HepG2 (cell line): ENCODE data around the gene BTBD7. TPM values are rescaled to one million over a fixed set of nuclear protein-coding genes. Genes with fewer than 3 reads are reported as not detected.
A peak's percentile ranks its signal among the peaks of the same experiment; 100 is the strongest.

Experiments
- BCL6 ChIP-seq: IDR thresholded peaks from 2 replicates; pipeline ENCODE4 v1.6.1; 2016; ENCODE audit warnings: missing genetic modification reagents, missing compliant biosample characterization
- CAMTA2 ChIP-seq: sonication (generic); formaldehyde crosslinking; IDR thresholded peaks from 2 replicates; pipeline ENCODE4 v1.4.0; 2020; ENCODE audit warnings: mild to moderate bottlenecking, missing genetic modification reagents, borderline replicate concordance
- CSRNP1 ChIP-seq: sonication (generic); formaldehyde crosslinking; IDR thresholded peaks from 2 replicates; pipeline ENCODE4 v1.8.1; 2023; ENCODE audit warnings: mild to moderate bottlenecking, missing genetic modification reagents
- HCFC1 ChIP-seq: fragments of 150-350 bp; IDR thresholded peaks from 2 replicates; pipeline ENCODE4 v1.6.1; 2014; ENCODE audit warnings: low read depth, low read length
- HINFP ChIP-seq: sonication (generic); formaldehyde crosslinking; IDR thresholded peaks from 2 replicates; pipeline ENCODE4 v1.4.0; 2020; ENCODE audit warnings: low read depth, mild to moderate bottlenecking, missing genetic modification reagents
- MLLT10 ChIP-seq: sonication (generic); formaldehyde crosslinking; IDR thresholded peaks from 2 replicates; pipeline ENCODE4 v1.4.0; 2020; ENCODE audit warnings: missing genetic modification reagents
- PBX2 ChIP-seq: IDR thresholded peaks from 2 replicates; pipeline ENCODE4 v1.6.1; 2016; ENCODE audit warnings: control low read depth
- PCBP1 ChIP-seq: fragments of 200-400 bp; formaldehyde crosslinking; IDR thresholded peaks from 2 replicates; pipeline ENCODE4 v1.6.1; 2017; ENCODE audit warnings: mild to moderate bottlenecking, low read depth, low read length, borderline replicate concordance
- PLSCR1 ChIP-seq: sonication (generic); formaldehyde crosslinking; IDR thresholded peaks from 2 replicates; pipeline ENCODE4 v1.5.0; 2020; ENCODE audit warnings: missing genetic modification reagents, mild to moderate bottlenecking, borderline replicate concordance
- RELA ChIP-seq: sonication (generic); formaldehyde crosslinking; IDR thresholded peaks from 2 replicates; pipeline ENCODE4 v1.4.0; 2020; ENCODE audit warnings: missing genetic modification reagents
- SNRNP70 ChIP-seq: fragments of 200-400 bp; formaldehyde crosslinking; IDR thresholded peaks from 2 replicates; pipeline ENCODE4 v1.6.1; 2017; ENCODE audit warnings: mild to moderate bottlenecking, low read depth, low read length, moderate library complexity
- SRY ChIP-seq: sonication (generic); formaldehyde crosslinking; IDR thresholded peaks from 2 replicates; pipeline ENCODE4 v1.8.0; 2022; ENCODE audit warnings: mild to moderate bottlenecking, missing genetic modification reagents
- TFE3 ChIP-seq: IDR thresholded peaks from 2 replicates; pipeline ENCODE4 v1.6.1; 2016
- USF2 ChIP-seq, 2 experiments: sonication (generic) in 1 of 2; formaldehyde crosslinking in 1 of 2; IDR thresholded peaks; 2 replicates each; pipeline versions ENCODE4 v1.5.1 to v1.6.1; 2011 to 2020; ENCODE audit warnings: borderline replicate concordance in 1 of 2, low read depth in 1 of 2, low read length in 1 of 2, mild to moderate bottlenecking in 1 of 2, missing genetic modification reagents in 1 of 2, moderate library complexity in 1 of 2
- ZFP36L1 ChIP-seq: sonication (generic); formaldehyde crosslinking; IDR thresholded peaks from 2 replicates; pipeline ENCODE4 v1.8.0; 2022; ENCODE audit warnings: mild to moderate bottlenecking, missing genetic modification reagents, moderate library complexity
- ZNF264 ChIP-seq: sonication (generic); formaldehyde crosslinking; IDR thresholded peaks from 2 replicates; pipeline ENCODE4 v1.4.0; 2020; ENCODE audit warnings: missing genetic modification reagents
- ZNF282 ChIP-seq: fragments of 450-650 bp; IDR thresholded peaks from 2 replicates; pipeline ENCODE4 v1.6.1; 2018; ENCODE audit not compliant: partially characterized antibody
- ZNF564 ChIP-seq: sonication (generic); formaldehyde crosslinking; IDR thresholded peaks from 2 replicates; pipeline ENCODE4 v1.8.1; 2023; ENCODE audit warnings: mild to moderate bottlenecking, missing genetic modification reagents
- ZNF572 ChIP-seq: sonication (generic); formaldehyde crosslinking; IDR thresholded peaks from 2 replicates; pipeline ENCODE4 v1.5.1; 2020; ENCODE audit warnings: mild to moderate bottlenecking, missing genetic modification reagents
- ZNF678 ChIP-seq: sonication (generic); formaldehyde crosslinking; IDR thresholded peaks from 2 replicates; pipeline ENCODE4 v1.4.0; 2020; ENCODE audit warnings: mild to moderate bottlenecking, missing genetic modification reagents
- polyA plus RNA-seq, 8 experiments: library from polyadenylated mRNA; depleted of rRNA in 3 of 8; stranded (reverse) in 7 of 8; unstranded in 1 of 8; fragments of >200 nt; fragmentation: Illumina TruSeq in 4 of 8; extraction: Trizol in 4 of 8; gene quantifications; 2 replicates each; pipeline versions ENCODE4 v1.2.1 to v1.2.3, GENCODE V29; 2011 to 2016; ENCODE audit warnings: low read depth in 4 of 8, missing spikeins in 1 of 8, mixed read lengths in 1 of 8; ENCODE audit not compliant: insufficient read depth in 1 of 8
- total RNA-seq, 5 experiments: library from RNA; depleted of rRNA; stranded (reverse); fragments of >200 nt; fragmentation: Illumina TruSeq; extraction: Trizol; gene quantifications; 2 replicates each; pipeline ENCODE4 v1.2.3, GENCODE V29; 2016; ENCODE audit warnings: low read depth in 1 of 5

The BTBD7 gene
- total and polyA plus RNA-seq, 2 of the 13 experiments (the other 11 are each of a cell fraction or from before 2014, with no cell fraction given): 11.6 to 15.2 TPM

- TF ChIP-seq USF2 (IDR thresholded peaks at IDR 0.05; ENCODE audit: low read depth, low read length): no peak
- no peak for TF ChIP-seq USF2 (CRISPR knock-in tag; IDR thresholded peaks at IDR 0.05; ENCODE audit: borderline replicate concordance)
- TF ChIP-seq PBX2 (CRISPR knock-in tag): no peak
- peak; percentile 38; the same call in 1 of the 2 replicates for TF ChIP-seq PCBP1
- peak; percentile 74; the same call in 1 of the 2 replicates for TF ChIP-seq CSRNP1 (CRISPR knock-in tag)
- no peak for TF ChIP-seq SNRNP70
- peak; percentile 72; the same call in 1 of the 2 replicates for TF ChIP-seq ZFP36L1
- TF ChIP-seq TFE3: peak; percentile 34; the same call in 1 of the 2 replicates
- TF ChIP-seq ZNF678 (CRISPR knock-in tag): peak; percentile 67
- no peak for TF ChIP-seq CAMTA2 (CRISPR knock-in tag)
- no peak for TF ChIP-seq RELA (CRISPR knock-in tag)
- peak; percentile 69; the same call in 1 of the 2 replicates for TF ChIP-seq HINFP (CRISPR knock-in tag)
- TF ChIP-seq ZNF572: no peak
- TF ChIP-seq HCFC1: peak; percentile 46; the same call in 1 of the 2 replicates
- 0 out of 2 replicates have a peak, but pooled peaks have one; percentile 57 for TF ChIP-seq SRY (CRISPR knock-in tag)
- TF ChIP-seq PLSCR1 (CRISPR knock-in tag): no peak
- no peak; the same call in 1 of the 2 replicates for TF ChIP-seq ZNF564 (CRISPR knock-in tag)
- TF ChIP-seq BCL6 (CRISPR knock-in tag): peak; percentile 39; the same call in 1 of the 2 replicates
- TF ChIP-seq ZNF264 (CRISPR knock-in tag): 0 out of 2 replicates have a peak, but pooled peaks have one; percentile 50
- no peak for TF ChIP-seq ZNF282
- TF ChIP-seq MLLT10 (CRISPR knock-in tag): no peak
Measured at GRCh38 chr14:93206793-93207467, 125.9 kb downstream of the BTBD7 start, which contains the start of the genes GON7 and UBR7 (continued).
